Measurements from ENCODE around the gene PCBP3.
"Not testable (repeated sequence)": the region's sequence is repeated elsewhere in the genome, so short reads cannot be mapped to it uniquely, and the experiment has no call there.

PCBP3 gene

GRCh38 chr21:45698493-45699184, 55.1 kb downstream of the PCBP3 start:
- no peak for DNase-seq

GRCh38 chr21:45699251-45699942, 55.9 kb downstream of the PCBP3 start:
- DNase-seq, result no peak

DNA sequence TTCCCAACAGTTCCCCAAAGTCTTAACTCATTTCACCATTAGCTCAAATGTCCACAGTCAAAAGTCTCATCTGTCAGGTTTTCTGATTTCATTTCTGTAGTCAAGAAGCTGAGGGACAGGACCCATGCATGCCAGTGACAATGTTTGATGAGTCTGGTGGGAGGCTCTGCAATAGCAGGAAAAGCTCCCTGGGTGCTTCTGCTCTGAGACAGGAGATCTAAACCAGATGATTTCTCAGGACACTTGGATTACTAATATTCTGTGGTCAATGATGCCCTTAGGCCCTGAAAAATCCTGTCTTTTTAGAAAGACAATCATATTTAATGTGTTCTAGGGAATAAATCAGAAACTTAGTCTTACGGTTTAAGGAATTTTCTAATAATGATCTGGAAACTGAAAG, 56.4 kb downstream of the PCBP3 start:
- DNase-seq, result no peak

GRCh38 chr21:45700461-45700860, 56.9 kb downstream of the PCBP3 start:
- no peak for DNase-seq

- no peak for DNase-seq
These were observed 61.0 kb downstream of the PCBP3 start for GRCh38 chr21:45704311-45705108.

- DNase-seq, result no peak
These were observed 62.8 kb downstream of the PCBP3 start for GRCh38 chr21:45706299-45706698.

GRCh38 chr21:45709173-45709572, 65.6 kb downstream of the PCBP3 start:
- no peak for DNase-seq

GRCh38 chr21:45709696-45710268, 66.3 kb downstream of the PCBP3 start:
- no peak for DNase-seq

DNA sequence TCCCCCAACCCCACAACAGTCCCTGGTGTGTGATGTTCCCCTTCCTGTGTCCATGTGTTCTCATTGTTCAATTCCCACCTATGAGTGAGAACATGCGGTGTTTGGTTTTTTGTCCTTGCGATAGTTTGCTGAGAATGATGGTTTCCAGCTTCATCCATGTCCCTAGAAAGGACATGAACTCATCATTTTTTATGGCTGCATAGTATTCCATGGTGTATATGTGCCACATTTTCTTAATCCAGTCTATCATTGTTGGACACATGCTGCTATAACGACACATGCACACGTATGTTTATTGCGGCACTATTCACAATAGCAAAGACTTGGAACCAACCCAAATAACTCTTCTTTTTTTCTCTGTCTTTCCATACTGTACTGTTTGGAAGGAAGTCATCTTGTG, 66.8 kb downstream of the PCBP3 start:
- not testable (repeated sequence) for DNase-seq

GRCh38 chr21:45713613-45714012, 70.1 kb downstream of the PCBP3 start:
- DNase-seq, result peak; percentile 36

DNA sequence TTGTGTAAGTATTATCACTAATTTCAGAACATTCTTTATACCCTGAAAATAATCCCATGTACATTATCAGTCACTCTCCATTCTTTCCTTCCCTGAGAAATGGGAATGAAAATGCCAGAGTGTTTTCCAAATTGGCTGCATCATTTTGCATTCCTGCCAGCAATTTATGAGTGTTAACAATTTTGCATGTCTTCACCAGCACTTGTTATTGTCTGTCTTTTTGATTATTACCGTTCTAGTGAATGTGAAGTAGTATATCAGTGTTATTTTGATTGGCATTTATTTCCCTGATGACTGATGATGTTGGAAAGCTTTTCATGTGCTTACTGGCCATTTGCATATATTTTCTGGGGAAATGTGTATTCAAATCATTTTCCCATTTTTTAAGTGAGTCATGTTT, 71.9 kb downstream of the PCBP3 start:
- no peak for DNase-seq

DNA sequence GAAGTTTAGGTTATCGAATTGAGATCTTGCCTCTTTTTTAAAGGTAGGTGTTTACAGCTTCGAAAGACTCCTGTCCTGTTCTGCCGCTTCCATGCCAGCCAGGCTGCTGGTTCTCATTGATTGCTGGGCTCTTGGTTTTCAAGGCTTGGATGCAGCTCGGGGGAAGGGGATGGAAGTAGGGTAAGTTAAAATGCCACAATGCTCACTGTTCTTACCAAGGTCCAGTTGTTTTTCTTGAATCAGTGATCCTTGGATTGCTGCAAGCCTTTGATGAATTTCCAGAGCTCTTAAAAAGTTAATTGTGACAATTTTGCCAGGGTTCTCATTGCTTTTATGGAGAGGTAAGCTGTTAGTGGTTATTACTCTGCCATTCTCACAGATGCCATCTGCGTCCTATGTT, 74.9 kb downstream of the PCBP3 start:
- no peak for DNase-seq

- no peak for DNase-seq
These were observed 75.8 kb downstream of the PCBP3 start for GRCh38 chr21:45719177-45719802.

DNA sequence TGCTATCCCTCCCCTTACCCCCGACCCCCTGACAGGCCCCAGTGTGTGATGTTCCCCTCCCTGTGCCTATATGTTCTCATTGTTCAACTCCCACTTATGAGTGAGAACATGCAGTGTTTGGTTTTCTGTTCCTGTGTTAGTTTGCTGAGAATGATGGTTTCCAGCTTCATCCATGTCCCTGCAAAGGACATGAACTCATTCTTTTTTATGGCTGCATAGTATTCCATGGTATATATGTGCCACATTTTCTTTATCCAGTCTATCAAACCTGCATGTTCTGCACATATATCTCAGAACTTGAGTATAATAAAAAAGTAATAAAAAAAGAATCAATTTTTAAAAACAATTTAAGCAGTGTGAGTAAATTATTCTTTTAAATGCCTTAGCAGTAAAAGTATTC, 76.7 kb downstream of the PCBP3 start:
- DNase-seq, result not testable (repeated sequence)

DNA sequence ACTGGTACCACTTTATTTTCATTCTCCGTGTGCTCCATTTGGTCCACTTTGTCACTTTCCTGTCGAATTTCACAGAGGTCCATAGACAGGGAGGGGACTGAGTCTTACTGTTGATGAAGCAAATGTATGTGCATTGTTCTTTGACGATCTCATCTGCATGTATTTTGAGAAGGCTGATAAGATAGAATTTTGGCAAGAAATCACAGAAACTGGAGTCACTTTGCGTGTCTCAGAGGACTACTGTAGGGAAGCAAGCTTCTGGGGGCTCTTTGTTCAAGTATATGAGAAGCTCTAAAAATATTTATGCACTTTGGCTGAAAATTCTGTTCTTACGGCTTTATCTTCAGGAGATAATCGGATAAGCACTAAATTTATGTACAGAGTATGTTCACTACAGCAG, 78.1 kb downstream of the PCBP3 start:
- no peak for DNase-seq

DNA sequence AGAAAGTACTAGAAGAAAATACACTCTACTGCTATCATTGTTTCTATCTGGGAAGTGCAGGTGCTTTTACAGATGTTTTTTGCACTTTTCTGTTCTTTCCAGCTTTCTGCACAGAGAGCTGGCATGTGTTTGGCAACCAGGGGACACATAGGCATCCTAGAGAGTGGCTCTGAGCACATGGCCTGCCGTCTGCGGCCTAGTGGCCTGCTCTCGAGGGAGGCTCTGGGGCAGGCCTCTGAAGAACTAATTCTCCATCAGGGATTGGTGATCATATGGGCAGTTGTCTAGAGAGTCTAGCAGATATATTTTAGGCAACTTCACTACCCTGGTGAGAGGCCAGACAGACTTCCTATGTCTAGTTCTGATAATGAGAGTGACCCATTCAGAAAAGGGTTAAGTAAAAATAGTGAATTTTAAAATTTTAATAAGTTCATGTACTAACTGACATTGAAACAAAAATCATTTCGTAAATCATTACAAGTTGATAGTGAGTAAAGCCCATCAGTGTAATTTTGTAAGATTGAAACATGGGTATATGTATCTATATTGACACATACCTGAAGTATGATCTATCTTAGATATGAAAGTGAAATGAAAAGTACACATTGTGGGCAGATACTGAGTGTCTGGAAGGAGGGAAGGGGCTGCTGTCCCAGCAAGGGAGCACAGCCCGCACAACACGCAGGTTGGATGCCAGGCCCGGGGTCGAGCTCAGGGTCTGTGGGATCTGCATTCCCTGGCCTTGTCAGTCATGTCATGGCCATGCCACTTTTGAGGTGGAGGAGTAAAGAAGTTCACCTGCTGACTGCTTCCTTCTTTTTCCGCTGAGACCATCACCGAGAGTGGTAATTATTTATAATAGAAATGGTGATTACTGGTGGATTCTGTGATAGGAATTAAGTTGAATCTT, 79.8 kb downstream of the PCBP3 start:
- no peak for DNase-seq

DNA sequence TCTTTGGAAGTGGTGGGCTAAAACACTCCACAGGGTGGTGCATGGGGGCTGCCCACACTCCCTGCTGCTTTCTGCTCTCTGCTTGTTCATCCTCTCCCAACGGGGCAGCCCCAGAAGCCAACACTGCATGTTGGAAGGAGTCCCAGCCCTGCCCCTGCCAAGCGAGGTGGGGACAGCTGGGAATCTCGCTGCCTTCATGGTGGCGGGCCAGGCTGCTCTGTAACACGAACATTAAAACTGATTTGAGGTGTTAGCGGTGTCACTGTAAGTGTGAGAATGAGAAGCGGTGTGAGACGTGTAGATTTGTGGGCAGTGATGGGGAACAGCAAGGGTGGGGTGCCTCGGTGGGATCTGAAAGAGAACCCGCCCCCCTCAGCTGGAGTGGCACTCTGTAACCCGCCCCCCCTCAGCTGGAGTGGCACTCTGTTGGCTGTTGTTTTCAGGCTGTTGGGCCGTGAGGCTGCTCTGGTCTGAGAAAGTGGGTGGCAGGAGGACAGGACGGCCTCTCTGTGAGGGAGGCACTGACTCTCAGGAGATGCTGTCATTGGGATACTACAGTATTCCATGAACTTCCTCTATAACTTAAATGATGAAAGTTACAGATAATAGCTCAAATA, 80.9 kb downstream of the PCBP3 start:
- no peak for DNase-seq

- no peak for DNase-seq
These were observed 81.7 kb downstream of the PCBP3 start for GRCh38 chr21:45724994-45725843.

DNA sequence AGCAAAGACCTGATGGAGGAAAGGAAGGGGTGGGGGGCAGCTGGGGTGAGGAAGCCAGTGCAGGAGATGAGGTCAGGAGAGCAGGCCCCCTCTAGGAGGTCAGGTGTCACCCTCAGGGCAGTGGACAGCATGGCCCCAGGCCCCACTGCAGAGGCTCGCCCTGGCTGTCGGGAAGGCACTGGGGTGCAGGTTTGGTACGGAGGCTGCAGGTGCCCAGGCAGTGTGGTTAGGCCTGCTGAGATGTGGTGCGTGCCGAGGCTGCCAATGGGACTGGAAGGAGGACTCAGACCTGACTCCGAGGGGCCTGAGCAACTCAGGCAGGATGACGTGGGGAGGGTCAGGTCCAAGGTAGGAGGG, 82.3 kb downstream of the PCBP3 start:
- no peak for DNase-seq

DNA sequence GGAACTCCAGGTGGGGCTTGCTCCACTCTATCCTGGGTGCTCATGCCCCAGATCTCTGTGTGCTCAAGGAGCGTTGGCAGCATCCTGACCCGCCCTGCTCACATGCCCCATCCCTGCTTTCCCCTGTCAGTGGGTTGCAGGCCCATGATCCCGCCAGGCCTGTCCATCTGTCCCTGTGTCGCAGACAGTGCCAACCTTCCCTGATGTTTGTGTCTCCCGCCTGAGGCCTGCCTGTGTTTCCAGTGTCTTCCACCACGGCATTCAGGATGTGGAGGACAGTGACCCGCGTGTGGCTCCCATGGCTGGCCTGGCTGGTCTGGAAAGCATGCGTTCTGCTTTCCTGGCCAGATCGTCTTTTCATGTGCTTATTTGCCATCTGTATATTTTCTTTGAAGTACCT, 82.9 kb downstream of the PCBP3 start:
- no peak for DNase-seq

- no peak for DNase-seq
These were observed 83.9 kb downstream of the PCBP3 start for GRCh38 chr21:45727390-45727789.

Measured in DMS79 (cell line).